GM13976 (cell line): ENCODE measurements around the gene MMAB.
"Not testable (repeated sequence)": the region's sequence is repeated elsewhere in the genome, so short reads cannot be mapped to it uniquely, and the experiment has no call there.

Experiments used
- DNase-seq: peaks from one replicate; pipeline ENCODE4 v3.0.0; 2012; ENCODE audit warnings: low spot score
- CTCF ChIP-seq: IDR thresholded peaks from 2 replicates; pipeline ENCODE4 v1.5.1; 2012; ENCODE audit warnings: borderline replicate concordance, mild to moderate bottlenecking; ENCODE audit not compliant: insufficient read depth; ENCODE audit errors: extremely low read depth, missing control alignments, control extremely low read depth
- in situ Hi-C: fragments of 300-500 bp; cut with MboI; formaldehyde crosslinking; loops from one replicate; pipeline ENCODE4 v1.12.0; 2022; ENCODE audit warnings: low sequenced_read_pairs, mixed read lengths, inconsistent platforms; ENCODE audit not compliant: unreplicated experiment

The MMAB gene

DNA sequence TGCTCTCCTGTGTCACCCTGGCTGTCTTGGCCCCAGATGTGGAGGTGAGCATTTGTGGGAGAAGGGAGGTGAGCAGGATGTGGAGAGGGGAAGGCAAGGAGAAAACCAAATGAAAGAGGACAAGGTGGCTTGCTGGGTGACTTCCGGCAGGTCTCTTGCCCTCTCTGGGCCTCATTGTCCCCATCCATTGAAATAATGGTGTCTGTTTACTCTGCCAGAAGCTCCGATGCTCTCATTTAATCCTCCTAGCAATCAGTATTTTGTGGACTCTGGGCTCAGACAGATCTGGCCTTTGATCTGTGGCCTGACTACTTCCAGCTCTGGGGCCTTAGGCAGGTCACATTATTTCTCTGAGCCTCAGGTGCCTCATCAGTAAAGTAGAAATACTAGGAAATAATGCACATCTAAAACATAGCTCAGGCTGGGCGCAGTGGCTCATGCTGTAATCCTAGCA, 30.9 kb upstream of the MMAB start:
- in situ Hi-C loops: no loop called here
- TF ChIP-seq CTCF: no peak
- no peak for DNase-seq

- in situ Hi-C loops: not testable (repeated sequence)
Measured at GRCh38 chr12:109602132-109602531, 28.8 kb upstream of the MMAB start.

GRCh38 chr12:109601557-109601956, 28.3 kb upstream of the MMAB start:
- in situ Hi-C loops: no loop called here
- no peak for TF ChIP-seq CTCF
- DNase-seq: no peak

More at GRCh38 chr12:109602132-109602531, 28.8 kb upstream of the MMAB start:
- not testable (repeated sequence) for DNase-seq

DNA sequence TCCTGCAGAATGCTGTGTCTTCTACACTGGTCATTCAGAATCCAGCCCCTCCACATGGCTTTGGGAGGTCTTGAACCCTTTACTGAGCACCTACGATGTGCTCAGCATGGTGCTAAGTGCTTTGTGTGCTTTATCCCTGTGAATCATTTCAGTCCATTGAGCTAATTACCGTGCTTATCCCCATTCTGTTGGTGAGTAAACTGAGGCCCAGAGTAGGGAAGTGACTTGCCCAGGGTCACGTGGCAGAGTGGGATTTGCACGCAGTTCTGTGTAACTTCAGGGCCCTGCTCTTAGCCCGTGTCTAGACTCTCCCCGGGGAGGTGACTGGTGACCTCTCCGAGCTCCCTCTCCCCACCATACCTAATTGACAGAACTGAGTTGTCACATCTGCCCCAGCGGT, 27.7 kb upstream of the MMAB start:
- no peak for DNase-seq
- in situ Hi-C loops: no loop called here
- TF ChIP-seq CTCF: no peak

DNA sequence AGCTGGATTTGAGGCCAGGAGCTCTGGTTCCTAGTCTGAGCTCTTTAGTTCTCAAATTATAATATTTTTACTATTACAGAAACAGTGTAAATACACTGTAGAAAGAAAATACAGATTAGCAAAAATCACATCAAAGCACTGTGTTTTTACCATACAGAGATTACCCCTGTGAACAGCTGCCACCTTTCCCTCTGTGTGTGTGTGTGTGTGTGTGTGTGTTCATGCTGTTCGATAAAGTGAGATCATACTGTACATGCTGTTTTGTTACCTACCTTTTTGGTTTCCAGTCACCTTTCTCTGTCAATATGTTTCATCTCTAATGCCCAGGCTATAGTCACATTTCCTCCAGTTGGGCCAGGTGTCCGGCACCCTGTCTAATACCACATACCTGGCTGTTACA, 27.2 kb upstream of the MMAB start:
- in situ Hi-C loops: no loop called here
- no peak for DNase-seq
- no peak for TF ChIP-seq CTCF

- no peak for TF ChIP-seq CTCF
- in situ Hi-C loops: no loop called here
- no peak for DNase-seq
Measured at GRCh38 chr12:109599087-109599486, 25.8 kb upstream of the MMAB start.

- DNase-seq: no peak
- in situ Hi-C loops: no loop called here
- TF ChIP-seq CTCF: no peak
Measured at GRCh38 chr12:109598428-109598854, 25.1 kb upstream of the MMAB start.
